CD4-positive, alpha-beta T cell treated with Interleukin-4 for 1 hour (primary cell): ENCODE results near the gene IGF2R.

Experiments
- DNase-seq, 2 donors: peaks; one replicate each; pipeline ENCODE4 v3.0.0-alpha.2; 2020 to 2022

Gene IGF2R

GRCh38 chr6:160142115-160142715 is 173.3 kb downstream of the IGF2R start:
- no peak for DNase-seq

- DNase-seq, result no peak
Measured at GRCh38 chr6:160146454-160147145, 177.7 kb downstream of the IGF2R start.

- DNase-seq, result no peak
Measured at GRCh38 chr6:160147146-160147536, 178.3 kb downstream of the IGF2R start.

GRCh38 chr6:160154471-160154870 is 185.6 kb downstream of the IGF2R start:
- no peak for DNase-seq

GRCh38 chr6:160156842-160157241 is 188.0 kb downstream of the IGF2R start:
- DNase-seq, result no peak

- DNase-seq, result no peak
Measured at GRCh38 chr6:160160450-160160849, 191.6 kb downstream of the IGF2R start.
